HG03139 (cell line): Measurements from ENCODE around the gene GSG1L.

Source experiments
- ATAC-seq: cut with Tn5 transposase; IDR thresholded peaks from one replicate; pipeline ENCODE4 v1.9.1; 2021; ENCODE audit not compliant: unreplicated experiment

Gene GSG1L

GRCh38 chr16:27824006-27824405 lies 239.5 kb downstream of the GSG1L start:
- ATAC-seq = no peak

GRCh38 chr16:27823421-27823820 lies 240.1 kb downstream of the GSG1L start:
- no peak for ATAC-seq

GRCh38 chr16:27822996-27823395 lies 240.5 kb downstream of the GSG1L start:
- no peak for ATAC-seq

- ATAC-seq = no peak
These were observed 241.0 kb downstream of the GSG1L start for GRCh38 chr16:27822529-27822928.

- ATAC-seq = no peak
These were observed 242.7 kb downstream of the GSG1L start for GRCh38 chr16:27820646-27821345.

GRCh38 chr16:27819881-27820610 lies 243.5 kb downstream of the GSG1L start:
- no peak for ATAC-seq

- ATAC-seq = no peak
These were observed 244.2 kb downstream of the GSG1L start for GRCh38 chr16:27819356-27819755.

- no peak for ATAC-seq
These were observed 245.3 kb downstream of the GSG1L start for GRCh38 chr16:27818246-27818645.

- no peak for ATAC-seq
These were observed 246.5 kb downstream of the GSG1L start for GRCh38 chr16:27817038-27817437.

- no peak for ATAC-seq
These were observed 247.0 kb downstream of the GSG1L start for GRCh38 chr16:27816561-27816960.

GRCh38 chr16:27813591-27813990 lies 249.9 kb downstream of the GSG1L start:
- ATAC-seq = no peak

GRCh38 chr16:27811881-27812280 lies 251.6 kb downstream of the GSG1L start:
- ATAC-seq = no peak

GRCh38 chr16:27806986-27807385 lies 256.5 kb downstream of the GSG1L start:
- no peak for ATAC-seq

- no peak for ATAC-seq
These were observed 257.1 kb downstream of the GSG1L start for GRCh38 chr16:27806388-27806787.

- no peak for ATAC-seq
These were observed 257.6 kb downstream of the GSG1L start for GRCh38 chr16:27805828-27806351.

GRCh38 chr16:27803775-27804549 lies 259.6 kb downstream of the GSG1L start:
- ATAC-seq = no peak

- ATAC-seq = no peak
These were observed 260.7 kb downstream of the GSG1L start for GRCh38 chr16:27802664-27803439.

GRCh38 chr16:27801289-27801945 lies 262.1 kb downstream of the GSG1L start:
- ATAC-seq = no peak

- no peak for ATAC-seq
These were observed 262.7 kb downstream of the GSG1L start for GRCh38 chr16:27800817-27801216.

- ATAC-seq = no peak
These were observed 263.6 kb downstream of the GSG1L start for GRCh38 chr16:27799896-27800295.
